ENCODE results near the gene CNPY4.

Gene CNPY4

GRCh38 chr7:100158229-100159098, 39.0 kb downstream of the CNPY4 start, which contains the start of gene TRAPPC14:
TRAPPC14 (minus strand) TSS chr7:100158723; CDS start chr7:100158499, 224 bp downstream.
- TF ChIP-seq EZH2 (optimal IDR thresholded peaks at IDR 0.05; ENCODE audit: low read depth, low read length): no peak
- TF ChIP-seq EZH2phosphoT487 (IDR thresholded peaks at IDR 0.05; ENCODE audit: low read length): no peak
- TF ChIP-seq CTCF (IDR thresholded peaks at IDR 0.05; ENCODE audit: low read length): no peak
- Histone ChIP-seq H3K36me3 (replicated peaks; ENCODE audit: insufficient read depth, low read length) (no peaks in the 10 kb centered on the region), H3K27ac (ENCODE audit: low read length) (no peak within 1 kb of the TSS)

GRCh38 chr7:100159099-100159623, 39.7 kb downstream of the CNPY4 start:
- Histone ChIP-seq H4K20me1 (ENCODE audit: insufficient read depth, low read length) (no peaks in the 10 kb centered on the region), H3K9ac (ENCODE audit: low read length) (peak overlapping the region; percentile 86; the same call in 1 of the 2 replicates), H3K4me3 (ENCODE audit: low read length) (peak overlapping the region; percentile 87), H3K4me2 (ENCODE audit: low read depth, low read length) (peak overlapping the region; percentile 70; the same call in 1 of the 2 replicates), H2AFZ (ENCODE audit: low read length) (peak overlapping the region; percentile 89), H3K9me3 (replicated peaks; ENCODE audit: insufficient read depth, low read length) (no peaks in the 10 kb centered on the region), H3F3A (ENCODE audit: insufficient read depth, low read length) (no peaks in the 10 kb centered on the region; the same call in 1 of the 2 replicates), H3K4me1 (ENCODE audit: low read length) (peaks cover 8% of the 10 kb centered on the region; the same call in 1 of the 2 replicates), H3K27ac (ENCODE audit: low read length) (no peak overlapping the region), H3K27me3 (replicated peaks; ENCODE audit: insufficient read depth, low read length) (peaks cover 26% of the 10 kb centered on the region), H3K79me2 (ENCODE audit: low read length) (peaks cover 22% of the 10 kb centered on the region), H3K9me2 (replicated peaks; ENCODE audit: insufficient read depth, low read length) (no peaks in the 10 kb centered on the region), H3K36me3 (replicated peaks; ENCODE audit: insufficient read depth, low read length) (no peaks in the 10 kb centered on the region)
- DNase-seq: no peak
- TF ChIP-seq EZH2phosphoT487 (IDR thresholded peaks at IDR 0.05; ENCODE audit: low read length) (no peak), CTCF (IDR thresholded peaks at IDR 0.05; ENCODE audit: low read length) (no peak), EZH2 (optimal IDR thresholded peaks at IDR 0.05; ENCODE audit: low read depth, low read length) (no peak)

More at GRCh38 chr7:100158229-100159098, 39.0 kb downstream of the CNPY4 start, which contains the start of gene TRAPPC14:
- H3K79me2 ChIP-seq (ENCODE audit: low read length): peaks cover 27% of the 10 kb centered on the region
- H4K20me1 ChIP-seq (ENCODE audit: insufficient read depth, low read length): no peaks in the 10 kb centered on the region
- H3F3A ChIP-seq (ENCODE audit: insufficient read depth, low read length): no peaks in the 10 kb centered on the region; the same call in 1 of the 2 replicates
- peak within 1 kb of the TSS; percentile 89 for H2AFZ ChIP-seq (ENCODE audit: low read length)
- peak within 1 kb of the TSS; percentile 70 for H3K4me2 ChIP-seq (ENCODE audit: low read depth, low read length)
- H3K27me3 ChIP-seq (replicated peaks; ENCODE audit: insufficient read depth, low read length): peaks cover 19% of the 10 kb centered on the region
- DNase-seq: peak; percentile 78
- H3K4me1 ChIP-seq (ENCODE audit: low read length): peaks cover 8% of the 10 kb centered on the region; the same call in 1 of the 2 replicates
- peak within 1 kb of the TSS; percentile 87 for H3K4me3 ChIP-seq (ENCODE audit: low read length)
- H3K9ac ChIP-seq (ENCODE audit: low read length): peak within 1 kb of the TSS; percentile 86
- H3K9me2 ChIP-seq (replicated peaks; ENCODE audit: insufficient read depth, low read length): no peaks in the 10 kb centered on the region
- H3K9me3 ChIP-seq (replicated peaks; ENCODE audit: insufficient read depth, low read length): no peaks in the 10 kb centered on the region

- H3K4me1 ChIP-seq (ENCODE audit: low read length): peaks cover 8% of the 10 kb centered on the region; the same call in 1 of the 2 replicates
- DNase-seq: no peak
- no peaks in the 10 kb centered on the region for H3K9me3 ChIP-seq (replicated peaks; ENCODE audit: insufficient read depth, low read length)
- peaks cover 16% of the 10 kb centered on the region for H3K79me2 ChIP-seq (ENCODE audit: low read length)
- no peaks in the 10 kb centered on the region for H3K36me3 ChIP-seq (replicated peaks; ENCODE audit: insufficient read depth, low read length)
- H4K20me1 ChIP-seq (ENCODE audit: insufficient read depth, low read length): no peaks in the 10 kb centered on the region
- H2AFZ ChIP-seq (ENCODE audit: low read length): no peak overlapping the region
- peaks cover 30% of the 10 kb centered on the region for H3K27me3 ChIP-seq (replicated peaks; ENCODE audit: insufficient read depth, low read length)
- no peak overlapping the region for H3K4me3 ChIP-seq (ENCODE audit: low read length)
- TF ChIP-seq CTCF (IDR thresholded peaks at IDR 0.05; ENCODE audit: low read length): no peak
- no peak for TF ChIP-seq EZH2 (optimal IDR thresholded peaks at IDR 0.05; ENCODE audit: low read depth, low read length)
- no peak for TF ChIP-seq EZH2phosphoT487 (IDR thresholded peaks at IDR 0.05; ENCODE audit: low read length)
- H3K9me2 ChIP-seq (replicated peaks; ENCODE audit: insufficient read depth, low read length): no peaks in the 10 kb centered on the region
- no peak overlapping the region for H3K9ac ChIP-seq (ENCODE audit: low read length)
- H3K27ac ChIP-seq (ENCODE audit: low read length): no peak overlapping the region
- H3F3A ChIP-seq (ENCODE audit: insufficient read depth, low read length): no peaks in the 10 kb centered on the region
- H3K4me2 ChIP-seq (ENCODE audit: low read depth, low read length): no peak overlapping the region
Observed at GRCh38 chr7:100160067-100160466, 40.6 kb downstream of the CNPY4 start.
